GM12878 (cell line): Measurements from ENCODE around the gene COA1. TPM values are rescaled to one million over a fixed set of nuclear protein-coding genes. Genes with fewer than 3 reads are reported as not detected.

Experiments
- ATAC-seq: fragments of 200-7000 bp; cut with Tn5 transposase; 3 replicates; pipeline ENCODE4 v1.9.1; 2020; ENCODE audit warnings: mild to moderate bottlenecking, moderate library complexity
- BruUV-seq: library from RNA; stranded (reverse); fragments of 400-500 nt; replicated peaks from 2 replicates; lab custom pipeline; 2021; lab: Mats Ljungman, UMichigan
- CTCF ChIA-PET: fragments of 300-600 bp; sonication (Branson Sonifier 250); formaldehyde crosslinking; extraction: SDS; loops from one replicate; lab custom pipeline; 2021; ENCODE audit warnings: inconsistent platforms; lab: Yijun Ruan, JAX
- POLR2A ChIA-PET: fragments of 350-600 bp; formaldehyde crosslinking; extraction: SDS; loops from one replicate; lab custom pipeline; 2021; ENCODE audit warnings: inconsistent platforms; lab: Charles Lee
- RAD21 ChIA-PET: fragments of 300-600 bp; sonication (Branson Sonifier 250); formaldehyde crosslinking; loops from one replicate; lab custom pipeline; 2023; ENCODE audit warnings: antibody characterized with exemption; ENCODE audit not compliant: unreplicated experiment; lab: Charles Lee
- SMC1A ChIA-PET: fragments of 300-600 bp; sonication (Branson Sonifier 250); formaldehyde crosslinking; loops from one replicate; lab custom pipeline; 2023; ENCODE audit not compliant: unreplicated experiment, uncharacterized antibody; lab: Charles Lee
- DNase-seq: peaks from one replicate; pipeline ENCODE4 v3.0.0-alpha.2; 2011; ENCODE audit warnings: low read depth, low spot score
- FAIRE-seq: peaks from 3 replicates; lab custom pipeline; 2011; peaks lifted over from hg19 to GRCh38; lab: Jason Lieb, UNC
- H2AFZ ChIP-seq: 2 replicates; pipeline ENCODE4 v1.6.0; 2011; ENCODE audit warnings: low read depth, low read length, control low read depth; ENCODE audit not compliant: control insufficient read depth
- H3K27ac ChIP-seq: 2 replicates; pipeline ENCODE4 v1.5.1; 2011; ENCODE audit warnings: control low read depth; ENCODE audit not compliant: control insufficient read depth, insufficient read depth
- H3K27me3 ChIP-seq, 2 experiments: replicated peaks in 1 of 2; 2 replicates each; pipeline versions ENCODE4 v1.6.0 to v1.6.1; 2011; ENCODE audit warnings: low read length in 1 of 2; ENCODE audit not compliant: control insufficient read depth in 2 of 2, insufficient read depth in 2 of 2
- H3K36me3 ChIP-seq, 2 experiments: 2 replicates each; pipeline ENCODE4 v1.5.1; 2011; ENCODE audit warnings: low read length in 1 of 2; ENCODE audit not compliant: control insufficient read depth in 2 of 2, insufficient read depth in 2 of 2
- H3K4me1 ChIP-seq: 2 replicates; pipeline ENCODE4 v1.6.1; 2011; ENCODE audit warnings: mild to moderate bottlenecking, low read length, moderate library complexity, mixed read lengths; ENCODE audit not compliant: control insufficient read depth, insufficient read depth
- H3K4me2 ChIP-seq: 2 replicates; pipeline ENCODE4 v1.6.0; 2011; ENCODE audit warnings: control low read depth; ENCODE audit not compliant: control insufficient read depth, insufficient read depth
- H3K4me3 ChIP-seq: fragments of 200-600 bp; sonication (generic); 2 replicates; pipeline ENCODE4 v1.5.1; 2016
- H3K79me2 ChIP-seq: 2 replicates; pipeline ENCODE4 v1.6.0; 2011; ENCODE audit warnings: low read length; ENCODE audit not compliant: control insufficient read depth, insufficient read depth
- H3K9ac ChIP-seq: 2 replicates; pipeline ENCODE4 v1.8.0; 2011; ENCODE audit warnings: low read length, control low read depth, mixed read lengths; ENCODE audit not compliant: control insufficient read depth, insufficient read depth
- H3K9me3 ChIP-seq: replicated peaks from 3 replicates; pipeline ENCODE4 v1.5.1; 2011; ENCODE audit warnings: mild to moderate bottlenecking, low read length; ENCODE audit not compliant: control insufficient read depth, insufficient read depth
- H4K20me1 ChIP-seq: 2 replicates; pipeline ENCODE4 v1.6.0; 2011; ENCODE audit not compliant: control insufficient read depth, insufficient read depth
- HDAC2 ChIP-seq: fragments of 200-600 bp; sonication (generic); IDR thresholded peaks from 2 replicates; pipeline ENCODE4 v1.6.1; 2017
- NFYA ChIP-seq: IDR thresholded peaks from 2 replicates; pipeline ENCODE4 v1.6.1; 2011; ENCODE audit warnings: low read depth, mild to moderate bottlenecking, low read length, improper control_type of control experiment, borderline replicate concordance
- SMARCA5 ChIP-seq: fragments of 450-650 bp; IDR thresholded peaks from 2 replicates; pipeline ENCODE4 v1.6.1; 2017; ENCODE audit warnings: mild to moderate bottlenecking
- SP1 ChIP-seq: IDR thresholded peaks from one replicate; pipeline ENCODE4 v1.6.1; 2011; ENCODE audit warnings: low read depth, low read length
- WGBS: methylation state at CpG from one replicate; pipeline ENCODE4 v1.1.6; 2016; ENCODE audit warnings: low lambda C conversion rate; ENCODE audit not compliant: insufficient replicate concordance, insufficient coverage; ENCODE audit errors: missing lambda C conversion rate; 5-methylcytosine and 5-hydroxymethylcytosine counted together
- in situ Hi-C: fragments of 300-500 bp; cut with MboI; formaldehyde crosslinking; loops from 9 replicates; pipeline ENCODE4 v1.14.3; 2018; ENCODE audit warnings: mixed read lengths
- intact Hi-C: fragments of 100-400 bp; cut with micrococcal nuclease; formaldehyde crosslinking; loops from one replicate; pipeline ENCODE4 v1.14.2; 2022; ENCODE audit not compliant: unreplicated experiment
- polyA plus RNA-seq, 11 experiments: library from polyadenylated mRNA; depleted of rRNA in 4 of 11; unstranded in 6 of 11; stranded (reverse) in 5 of 11; fragments of >200 nt; fragmentation: Nextera tagmentation in 4 of 11; fragmentation: Illumina TruSeq in 1 of 11; extraction: Ambion mirVana in 4 of 11; extraction: Trizol in 1 of 11; gene quantifications; 1 replicate in 1 of 11; 2 replicates in 10 of 11; pipeline versions ENCODE4 v1.2.1 to v1.2.3, GENCODE V29; 2011 to 2016; ENCODE audit warnings: inconsistent platforms in 2 of 11, missing spikeins in 2 of 11, low read depth in 1 of 11
- total RNA-seq, 4 experiments: library from RNA; depleted of rRNA in 3 of 4; stranded (reverse); fragments of >200 nt in 3 of 4; fragmentation: Illumina TruSeq in 1 of 4; extraction: Trizol in 1 of 4; gene quantifications; 2 replicates each; pipeline versions ENCODE4 v1.2.1 to v1.2.3, GENCODE V29; 2013 to 2021
- TF ChIP-seq, protein P1 (sequence below): fragments of 450-650 bp; IDR thresholded peaks from 2 replicates; pipeline ENCODE4 v1.6.1; 2016; ENCODE audit warnings: mild to moderate bottlenecking

COA1 gene
- total and polyA plus RNA-seq, 10 of the 15 experiments (the other 5 are each of a cell fraction or from before 2014, with no cell fraction given): 83.1 to 258 (median 111) TPM

- no peak overlapping the region for H3K4me3 ChIP-seq
- peak overlapping the region; percentile 11; the same call in 1 of the 2 replicates for H3K4me2 ChIP-seq
- no peaks in the 10 kb centered on the region for H3K36me3 ChIP-seq
- no peaks in the 10 kb centered on the region for H3K9me3 ChIP-seq
- FAIRE-seq (no peak), ATAC-seq (no peak), DNase-seq (no peak)
- peak overlapping the region; percentile 13; the same call in 1 of the 2 replicates for H3K9ac ChIP-seq
- peaks cover 28% of the 10 kb centered on the region for H3K4me1 ChIP-seq
- H3K79me2 ChIP-seq: peaks cover 23% of the 10 kb centered on the region
- H3K27ac ChIP-seq: no peak overlapping the region
- CTCF ChIA-PET: interaction anchor here (1.0 to 2.4 kb wide), 8 partner anchors 21 to 175 kb away, joined by 3 to 7 read pairs (median 4); no protein-coding TSS in a partner anchor
- BruUV-seq: no TSS peak
- POLR2A ChIA-PET: interaction anchor here (0.6 to 1.5 kb wide), 4 partner anchors 10 to 94 kb away, joined by 3 to 6 read pairs (median 6); no protein-coding TSS in a partner anchor
- SMC1A ChIA-PET: interaction anchor here (1.0 to 9.8 kb wide), 6 partner anchors 22 to 175 kb away, joined by 3 to 84 read pairs (median 6); partner anchors contain the start of genes COA1 and STK17A
- in situ Hi-C loops (no loop called here), intact Hi-C loops (no loop called here)
- no peak overlapping the region; the same call in 1 of the 2 replicates for H2AFZ ChIP-seq
- H3K27me3 ChIP-seq: no peaks in the 10 kb centered on the region
- no peaks in the 10 kb centered on the region for H4K20me1 ChIP-seq
- 62% methylated on average over 2 of the region's 2 CpGs for WGBS
- RAD21 ChIA-PET: interaction anchor here (0.6 to 5.9 kb wide), 9 partner anchors 21 to 175 kb away, joined by 3 to 40 read pairs (median 6); partner anchors contain the start of gene STK17A
- TF ChIP-seq, protein P1, sequence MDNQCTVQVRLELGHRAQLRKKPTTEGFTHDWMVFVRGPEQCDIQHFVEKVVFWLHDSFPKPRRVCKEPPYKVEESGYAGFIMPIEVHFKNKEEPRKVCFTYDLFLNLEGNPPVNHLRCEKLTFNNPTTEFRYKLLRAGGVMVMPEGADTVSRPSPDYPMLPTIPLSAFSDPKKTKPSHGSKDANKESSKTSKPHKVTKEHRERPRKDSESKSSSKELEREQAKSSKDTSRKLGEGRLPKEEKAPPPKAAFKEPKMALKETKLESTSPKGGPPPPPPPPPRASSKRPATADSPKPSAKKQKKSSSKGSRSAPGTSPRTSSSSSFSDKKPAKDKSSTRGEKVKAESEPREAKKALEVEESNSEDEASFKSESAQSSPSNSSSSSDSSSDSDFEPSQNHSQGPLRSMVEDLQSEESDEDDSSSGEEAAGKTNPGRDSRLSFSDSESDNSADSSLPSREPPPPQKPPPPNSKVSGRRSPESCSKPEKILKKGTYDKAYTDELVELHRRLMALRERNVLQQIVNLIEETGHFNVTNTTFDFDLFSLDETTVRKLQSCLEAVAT: no peak
- TF ChIP-seq HDAC2 (no peak), SMARCA5 (no peak), SP1 (no peak), NFYA (no peak)
These were observed 27.9 kb upstream of the COA1 start for GRCh38 chr7:43757073-43757720.
